ENCODE results near the gene ANKFN1.

Gene ANKFN1

DNA sequence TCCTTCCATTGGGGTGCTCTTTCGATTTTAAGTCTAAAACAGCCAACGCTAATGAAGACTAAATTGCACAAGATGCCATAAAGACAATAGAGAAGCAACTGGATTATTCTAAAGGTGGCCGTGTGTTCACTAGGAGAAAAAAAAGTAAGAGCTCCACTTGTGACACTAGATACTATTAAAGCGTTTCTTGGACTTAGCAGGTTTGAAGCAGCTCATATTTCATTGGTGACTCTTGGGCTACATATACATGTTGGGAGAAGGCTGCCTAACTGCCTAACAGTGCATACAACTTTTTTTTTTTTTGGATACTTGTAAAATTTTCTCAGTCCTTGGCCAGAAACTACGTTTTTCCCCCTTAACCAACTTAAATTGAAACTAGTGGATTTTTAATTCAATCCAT, 328.4 kb downstream of the ANKFN1 start:
- TF ChIP-seq, protein P1, sequence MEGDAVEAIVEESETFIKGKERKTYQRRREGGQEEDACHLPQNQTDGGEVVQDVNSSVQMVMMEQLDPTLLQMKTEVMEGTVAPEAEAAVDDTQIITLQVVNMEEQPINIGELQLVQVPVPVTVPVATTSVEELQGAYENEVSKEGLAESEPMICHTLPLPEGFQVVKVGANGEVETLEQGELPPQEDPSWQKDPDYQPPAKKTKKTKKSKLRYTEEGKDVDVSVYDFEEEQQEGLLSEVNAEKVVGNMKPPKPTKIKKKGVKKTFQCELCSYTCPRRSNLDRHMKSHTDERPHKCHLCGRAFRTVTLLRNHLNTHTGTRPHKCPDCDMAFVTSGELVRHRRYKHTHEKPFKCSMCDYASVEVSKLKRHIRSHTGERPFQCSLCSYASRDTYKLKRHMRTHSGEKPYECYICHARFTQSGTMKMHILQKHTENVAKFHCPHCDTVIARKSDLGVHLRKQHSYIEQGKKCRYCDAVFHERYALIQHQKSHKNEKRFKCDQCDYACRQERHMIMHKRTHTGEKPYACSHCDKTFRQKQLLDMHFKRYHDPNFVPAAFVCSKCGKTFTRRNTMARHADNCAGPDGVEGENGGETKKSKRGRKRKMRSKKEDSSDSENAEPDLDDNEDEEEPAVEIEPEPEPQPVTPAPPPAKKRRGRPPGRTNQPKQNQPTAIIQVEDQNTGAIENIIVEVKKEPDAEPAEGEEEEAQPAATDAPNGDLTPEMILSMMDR (IDR thresholded peaks at IDR 0.05; ENCODE audit: insufficient read depth, low read length, poor library complexity, severe bottlenecking): no peak
- H3K36me3 ChIP-seq (ENCODE audit: control insufficient read depth, insufficient read depth, low read length): no peaks in the 10 kb centered on the region
- H3K4me3 ChIP-seq (replicated peaks; ENCODE audit: low read depth, low read length): no peak overlapping the region
- no peaks in the 10 kb centered on the region; the same call in 1 of the 2 replicates for H3K27me3 ChIP-seq (replicated peaks; ENCODE audit: control insufficient read depth, insufficient read depth, low read length)
- DNase-seq (ENCODE audit: extremely low read depth, insufficient read length): no peak

DNA sequence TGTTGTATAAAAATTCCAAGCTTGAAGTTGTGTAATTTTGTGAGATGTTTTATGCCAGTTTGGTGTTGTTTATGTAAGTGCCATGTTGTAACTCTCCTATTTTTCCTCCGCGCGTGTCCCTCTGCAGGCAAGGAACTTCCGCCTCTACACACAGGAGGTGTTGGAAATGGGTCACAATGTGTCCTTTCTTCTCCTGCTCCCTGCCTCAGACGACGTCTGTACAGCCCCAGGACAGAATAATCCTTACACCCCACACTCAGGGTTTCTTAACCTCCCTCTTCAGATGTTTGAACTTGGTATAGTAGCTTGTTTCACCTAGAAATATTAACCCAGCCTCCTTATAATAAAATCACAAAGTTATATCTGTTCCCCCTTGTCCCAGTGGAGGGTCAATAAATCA, 329.0 kb downstream of the ANKFN1 start:
- TF ChIP-seq, protein P1 (IDR thresholded peaks at IDR 0.05; ENCODE audit: insufficient read depth, low read length, poor library complexity, severe bottlenecking): no peak
- Histone ChIP-seq H3K4me3 (replicated peaks; ENCODE audit: low read depth, low read length) (no peak overlapping the region), H3K36me3 (ENCODE audit: control insufficient read depth, insufficient read depth, low read length) (no peaks in the 10 kb centered on the region), H3K27me3 (replicated peaks; ENCODE audit: control insufficient read depth, insufficient read depth, low read length) (no peaks in the 10 kb centered on the region; the same call in 1 of the 2 replicates)
- DNase-seq (ENCODE audit: extremely low read depth, insufficient read length): no peak

DNA sequence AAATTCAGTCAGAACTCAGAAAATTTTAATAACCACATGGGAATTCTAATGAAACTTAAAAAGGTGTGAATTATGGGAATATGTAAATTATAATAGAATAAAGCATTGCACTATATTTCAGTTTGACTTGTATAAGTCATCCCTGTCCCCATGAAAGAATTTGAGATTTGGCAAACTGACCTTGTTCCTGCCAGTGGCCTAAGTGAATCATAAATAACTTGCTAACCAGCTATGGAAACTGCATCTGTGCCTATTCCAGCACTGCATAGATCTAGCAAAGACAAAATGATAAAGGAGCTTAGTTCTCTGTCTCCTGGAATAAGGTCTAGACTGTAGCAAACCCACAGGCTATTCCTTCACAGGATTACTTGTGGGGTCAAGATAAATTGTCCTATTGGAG, 333.5 kb downstream of the ANKFN1 start:
- Histone ChIP-seq H3K36me3 (ENCODE audit: control insufficient read depth, insufficient read depth, low read length) (no peaks in the 10 kb centered on the region), H3K4me3 (replicated peaks; ENCODE audit: low read depth, low read length) (no peak overlapping the region), H3K27me3 (replicated peaks; ENCODE audit: control insufficient read depth, insufficient read depth, low read length) (no peaks in the 10 kb centered on the region)
- no peak for DNase-seq (ENCODE audit: extremely low read depth, insufficient read length)
- TF ChIP-seq, protein P1 (IDR thresholded peaks at IDR 0.05; ENCODE audit: insufficient read depth, low read length, poor library complexity, severe bottlenecking): no peak

DNA sequence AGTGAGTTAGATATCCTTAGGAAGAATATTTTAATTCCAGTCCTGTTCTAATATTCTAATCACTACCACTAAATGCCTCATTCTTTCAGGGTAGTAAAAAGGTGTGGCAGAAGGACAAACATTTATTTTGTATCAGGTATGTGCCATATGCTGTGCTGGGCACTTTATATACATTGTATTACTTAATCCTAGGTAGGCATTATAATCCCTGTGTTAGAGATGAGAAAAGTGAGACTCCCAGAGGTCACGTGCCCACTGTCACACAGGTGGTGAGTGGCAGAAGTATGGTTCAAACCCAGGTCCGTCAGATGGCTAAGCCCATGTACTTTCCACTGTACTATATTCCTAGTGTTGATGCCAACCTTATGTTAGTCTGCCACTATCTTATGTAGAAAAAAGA, 335.5 kb downstream of the ANKFN1 start:
- H3K27me3 ChIP-seq (replicated peaks; ENCODE audit: control insufficient read depth, insufficient read depth, low read length): no peaks in the 10 kb centered on the region
- TF ChIP-seq, protein P1 (IDR thresholded peaks at IDR 0.05; ENCODE audit: insufficient read depth, low read length, poor library complexity, severe bottlenecking): no peak
- no peak for DNase-seq (ENCODE audit: extremely low read depth, insufficient read length)
- no peak overlapping the region for H3K4me3 ChIP-seq (replicated peaks; ENCODE audit: low read depth, low read length)
- no peaks in the 10 kb centered on the region for H3K36me3 ChIP-seq (ENCODE audit: control insufficient read depth, insufficient read depth, low read length)

DNA sequence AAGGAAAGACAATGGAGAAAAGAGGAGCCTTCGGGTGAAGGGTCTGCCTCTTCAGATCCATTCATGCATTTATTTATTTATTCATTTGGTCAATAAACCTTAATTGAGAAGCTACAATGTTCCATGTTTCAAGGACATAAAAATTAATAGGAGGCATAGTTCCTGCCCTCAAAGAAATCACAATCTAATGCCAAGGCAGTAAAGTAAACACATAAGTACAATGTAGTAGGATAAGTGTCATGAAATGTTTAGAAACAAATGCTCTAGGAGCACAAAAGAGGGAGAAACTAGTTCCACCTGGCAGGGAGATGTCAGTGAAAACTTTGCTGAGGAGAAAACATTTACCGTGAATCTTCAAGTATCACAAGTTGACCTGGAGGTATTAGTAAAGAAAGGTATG, 336.7 kb downstream of the ANKFN1 start:
- Histone ChIP-seq H3K4me3 (replicated peaks; ENCODE audit: low read depth, low read length) (no peak overlapping the region), H3K27me3 (replicated peaks; ENCODE audit: control insufficient read depth, insufficient read depth, low read length) (no peaks in the 10 kb centered on the region), H3K36me3 (ENCODE audit: control insufficient read depth, insufficient read depth, low read length) (no peaks in the 10 kb centered on the region)
- no peak for DNase-seq (ENCODE audit: extremely low read depth, insufficient read length)
- TF ChIP-seq, protein P1 (IDR thresholded peaks at IDR 0.05; ENCODE audit: insufficient read depth, low read length, poor library complexity, severe bottlenecking): no peak

DNA sequence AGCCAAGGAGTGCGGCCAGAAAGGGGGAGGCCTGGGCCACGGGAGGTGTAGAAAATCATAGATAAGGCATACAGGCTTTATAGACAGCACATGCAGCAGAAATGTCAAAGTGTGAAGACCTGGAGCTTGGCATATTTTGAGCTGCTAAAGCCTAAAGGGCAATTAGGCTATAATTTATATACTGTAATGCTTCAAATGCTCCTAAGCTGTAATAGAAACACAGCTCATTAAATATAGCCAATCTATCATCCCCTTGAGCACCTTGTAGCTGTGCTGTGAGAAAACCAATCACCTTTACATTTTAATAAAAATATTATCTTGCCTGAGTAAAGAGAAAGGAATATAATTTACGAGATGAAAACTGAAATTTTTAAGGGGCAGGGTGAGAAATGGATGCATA, 342.3 kb downstream of the ANKFN1 start:
- no peaks in the 10 kb centered on the region for H3K27me3 ChIP-seq (replicated peaks; ENCODE audit: control insufficient read depth, insufficient read depth, low read length)
- DNase-seq (ENCODE audit: extremely low read depth, insufficient read length): no peak
- H3K36me3 ChIP-seq (ENCODE audit: control insufficient read depth, insufficient read depth, low read length): no peaks in the 10 kb centered on the region
- H3K4me3 ChIP-seq (replicated peaks; ENCODE audit: low read depth, low read length): no peak overlapping the region
- TF ChIP-seq, protein P1 (IDR thresholded peaks at IDR 0.05; ENCODE audit: insufficient read depth, low read length, poor library complexity, severe bottlenecking): no peak

Data from GM06990 (cell line).